ENCODE data around the gene FEZ2. TPM values are rescaled to one million over a fixed set of nuclear protein-coding genes. Genes with fewer than 3 reads are reported as not detected.

FEZ2 gene
- total and polyA plus RNA-seq, 2 experiments from 2014 or later, result 28.0 to 32.9 TPM

GRCh38 chr2:36566887-36567286 is 31.1 kb downstream of the FEZ2 start (continued):
- TF ChIP-seq EZH2phosphoT487 (IDR thresholded peaks at IDR 0.05; ENCODE audit: unreplicated experiment), result no peak
- no peak for TF ChIP-seq ZNF331 (CRISPR knock-in tag; IDR thresholded peaks at IDR 0.05; ENCODE audit: low read depth)
- no peak for TF ChIP-seq STAT1 (IDR thresholded peaks at IDR 0.05; ENCODE audit: unreplicated experiment)
- no peak for TF ChIP-seq EZH2 (IDR thresholded peaks at IDR 0.05; ENCODE audit: low read depth, unreplicated experiment)
- TF ChIP-seq JUNB (IDR thresholded peaks at IDR 0.05; ENCODE audit: unreplicated experiment), result no peak
- TF ChIP-seq CREB1 (CRISPR knock-in tag; IDR thresholded peaks at IDR 0.05; ENCODE audit: low read depth), result no peak

DNA sequence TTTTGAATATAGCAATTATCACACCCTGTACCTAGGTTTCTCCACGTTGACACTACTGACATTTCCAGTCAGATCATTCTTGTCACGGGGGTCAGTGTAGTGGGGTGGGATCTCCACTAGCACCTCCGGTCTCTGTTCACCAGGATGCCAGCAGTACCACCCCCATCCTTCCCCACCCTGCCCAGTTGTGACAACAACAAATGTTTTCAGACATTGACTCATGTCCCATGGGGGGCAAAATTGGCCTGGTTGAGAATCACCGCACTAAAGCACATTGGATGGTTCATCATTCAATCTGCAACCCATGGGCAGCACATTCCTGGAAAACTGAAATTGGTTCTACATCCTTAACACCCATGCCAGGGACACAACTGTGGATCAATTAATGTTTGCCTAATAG is 32.3 kb downstream of the FEZ2 start:
- H3K9me3 Mint-ChIP-seq, result no peaks in the 10 kb centered on the region; the same call in 2 of the 3 replicates
- peaks cover 65% of the 10 kb centered on the region for H3K4me1 Mint-ChIP-seq
- peaks cover 6% of the 10 kb centered on the region for H3K27me3 Mint-ChIP-seq (ENCODE audit: insufficient read depth, low read depth, poor library complexity)
- H3K4me3 ChIP-seq, result no peak overlapping the region
- no peak for ATAC-seq
- H3F3A ChIP-seq (replicated peaks; ENCODE audit: low read depth), result no peaks in the 10 kb centered on the region
- H3K27me3 ChIP-seq (ENCODE audit: insufficient read depth), result no peaks in the 10 kb centered on the region
- H3K4me2 ChIP-seq, result no peak overlapping the region
- H3K36me3 Mint-ChIP-seq (ENCODE audit: low read depth), result peaks cover 16% of the 10 kb centered on the region; the same call in 2 of the 3 replicates
- no peak overlapping the region for H2AFZ ChIP-seq
- H3K9me2 ChIP-seq (ENCODE audit: insufficient read depth), result no peaks in the 10 kb centered on the region
- peaks cover 6% of the 10 kb centered on the region; the same call in 1 of the 2 replicates for H3K79me2 ChIP-seq (replicated peaks; ENCODE audit: insufficient read depth)
- DNase-seq (ENCODE audit: low spot score), result no peak
- no peak overlapping the region for H3K27ac Mint-ChIP-seq
- H3K36me3 ChIP-seq (ENCODE audit: insufficient read depth), result no peaks in the 10 kb centered on the region
- H3K4me1 ChIP-seq (ENCODE audit: insufficient read depth), result peaks cover 37% of the 10 kb centered on the region
- H3K27ac ChIP-seq (ENCODE audit: low read depth), result no peak overlapping the region
- H4K20me1 ChIP-seq (replicated peaks; ENCODE audit: insufficient read depth), result no peaks in the 10 kb centered on the region
- H3K4me3 Mint-ChIP-seq, result no peak overlapping the region
- TF ChIP-seq, protein P1, sequence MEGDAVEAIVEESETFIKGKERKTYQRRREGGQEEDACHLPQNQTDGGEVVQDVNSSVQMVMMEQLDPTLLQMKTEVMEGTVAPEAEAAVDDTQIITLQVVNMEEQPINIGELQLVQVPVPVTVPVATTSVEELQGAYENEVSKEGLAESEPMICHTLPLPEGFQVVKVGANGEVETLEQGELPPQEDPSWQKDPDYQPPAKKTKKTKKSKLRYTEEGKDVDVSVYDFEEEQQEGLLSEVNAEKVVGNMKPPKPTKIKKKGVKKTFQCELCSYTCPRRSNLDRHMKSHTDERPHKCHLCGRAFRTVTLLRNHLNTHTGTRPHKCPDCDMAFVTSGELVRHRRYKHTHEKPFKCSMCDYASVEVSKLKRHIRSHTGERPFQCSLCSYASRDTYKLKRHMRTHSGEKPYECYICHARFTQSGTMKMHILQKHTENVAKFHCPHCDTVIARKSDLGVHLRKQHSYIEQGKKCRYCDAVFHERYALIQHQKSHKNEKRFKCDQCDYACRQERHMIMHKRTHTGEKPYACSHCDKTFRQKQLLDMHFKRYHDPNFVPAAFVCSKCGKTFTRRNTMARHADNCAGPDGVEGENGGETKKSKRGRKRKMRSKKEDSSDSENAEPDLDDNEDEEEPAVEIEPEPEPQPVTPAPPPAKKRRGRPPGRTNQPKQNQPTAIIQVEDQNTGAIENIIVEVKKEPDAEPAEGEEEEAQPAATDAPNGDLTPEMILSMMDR (conservative IDR thresholded peaks at IDR 0.05; ENCODE audit: low read depth in 2 of 2), result no peak
- TF ChIP-seq EZH2phosphoT487 (IDR thresholded peaks at IDR 0.05; ENCODE audit: unreplicated experiment), result no peak
- TF ChIP-seq ZNF462 (CRISPR knock-in tag; IDR thresholded peaks at IDR 0.05), result no peak
- no peak for TF ChIP-seq STAT1 (IDR thresholded peaks at IDR 0.05; ENCODE audit: unreplicated experiment)
- TF ChIP-seq ZNF114 (CRISPR knock-in tag; IDR thresholded peaks at IDR 0.05), result no peak
- TF ChIP-seq NANOG (IDR thresholded peaks at IDR 0.05; ENCODE audit: borderline replicate concordance), result no peak
- no peak for TF ChIP-seq JUNB (IDR thresholded peaks at IDR 0.05; ENCODE audit: unreplicated experiment)
- TF ChIP-seq POLR2AphosphoS5 (IDR thresholded peaks at IDR 0.05; ENCODE audit: low read depth), result no peak
- TF ChIP-seq ETS1 (IDR thresholded peaks at IDR 0.05), result no peak
- TF ChIP-seq EZH2 (IDR thresholded peaks at IDR 0.05; ENCODE audit: low read depth, unreplicated experiment), result no peak
- TF ChIP-seq, protein P2, sequence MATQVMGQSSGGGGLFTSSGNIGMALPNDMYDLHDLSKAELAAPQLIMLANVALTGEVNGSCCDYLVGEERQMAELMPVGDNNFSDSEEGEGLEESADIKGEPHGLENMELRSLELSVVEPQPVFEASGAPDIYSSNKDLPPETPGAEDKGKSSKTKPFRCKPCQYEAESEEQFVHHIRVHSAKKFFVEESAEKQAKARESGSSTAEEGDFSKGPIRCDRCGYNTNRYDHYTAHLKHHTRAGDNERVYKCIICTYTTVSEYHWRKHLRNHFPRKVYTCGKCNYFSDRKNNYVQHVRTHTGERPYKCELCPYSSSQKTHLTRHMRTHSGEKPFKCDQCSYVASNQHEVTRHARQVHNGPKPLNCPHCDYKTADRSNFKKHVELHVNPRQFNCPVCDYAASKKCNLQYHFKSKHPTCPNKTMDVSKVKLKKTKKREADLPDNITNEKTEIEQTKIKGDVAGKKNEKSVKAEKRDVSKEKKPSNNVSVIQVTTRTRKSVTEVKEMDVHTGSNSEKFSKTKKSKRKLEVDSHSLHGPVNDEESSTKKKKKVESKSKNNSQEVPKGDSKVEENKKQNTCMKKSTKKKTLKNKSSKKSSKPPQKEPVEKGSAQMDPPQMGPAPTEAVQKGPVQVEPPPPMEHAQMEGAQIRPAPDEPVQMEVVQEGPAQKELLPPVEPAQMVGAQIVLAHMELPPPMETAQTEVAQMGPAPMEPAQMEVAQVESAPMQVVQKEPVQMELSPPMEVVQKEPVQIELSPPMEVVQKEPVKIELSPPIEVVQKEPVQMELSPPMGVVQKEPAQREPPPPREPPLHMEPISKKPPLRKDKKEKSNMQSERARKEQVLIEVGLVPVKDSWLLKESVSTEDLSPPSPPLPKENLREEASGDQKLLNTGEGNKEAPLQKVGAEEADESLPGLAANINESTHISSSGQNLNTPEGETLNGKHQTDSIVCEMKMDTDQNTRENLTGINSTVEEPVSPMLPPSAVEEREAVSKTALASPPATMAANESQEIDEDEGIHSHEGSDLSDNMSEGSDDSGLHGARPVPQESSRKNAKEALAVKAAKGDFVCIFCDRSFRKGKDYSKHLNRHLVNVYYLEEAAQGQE (IDR thresholded peaks at IDR 0.05; ENCODE audit: unreplicated experiment), result no peak
- no peak for TF ChIP-seq ZNF331 (CRISPR knock-in tag; IDR thresholded peaks at IDR 0.05; ENCODE audit: low read depth)

All from GM23338 (cell line).